ENCODE measurements around the gene PEMT.

PEMT gene

GRCh38 chr17:17572010-17572785, 19.3 kb downstream of the PEMT start:
- Histone ChIP-seq H3K27ac (no peak overlapping the region), H4K20me1 (0 out of 2 replicates have a peak, but pooled peaks cover 10% of the 10 kb centered on the region), H3K4me3 (no peak overlapping the region), H3K36me3 (peaks cover 44% of the 10 kb centered on the region), H3K9ac (no peak overlapping the region), H3K4me2 (no peak overlapping the region), H3K27me3 (no peaks in the 10 kb centered on the region), H3K9me3 (no peaks in the 10 kb centered on the region), H3K4me1 (peaks cover 36% of the 10 kb centered on the region)
- TF ChIP-seq Cebpa-rat (IDR thresholded peaks at IDR 0.05), result no peak

- Histone ChIP-seq H3K9ac (no peak overlapping the region), H3K4me3 (no peak overlapping the region), H3K27me3 (no peaks in the 10 kb centered on the region), H4K20me1 (0 out of 2 replicates have a peak, but pooled peaks cover 10% of the 10 kb centered on the region), H3K4me1 (peaks cover 48% of the 10 kb centered on the region), H3K36me3 (peaks cover 33% of the 10 kb centered on the region), H3K27ac (peak overlapping the region; percentile 7; the same call in 1 of the 2 replicates), H3K9me3 (no peaks in the 10 kb centered on the region), H3K4me2 (no peak overlapping the region)
- TF ChIP-seq Cebpa-rat (IDR thresholded peaks at IDR 0.05), result no peak
These were observed 20.5 kb downstream of the PEMT start for GRCh38 chr17:17570798-17571716.

DNA sequence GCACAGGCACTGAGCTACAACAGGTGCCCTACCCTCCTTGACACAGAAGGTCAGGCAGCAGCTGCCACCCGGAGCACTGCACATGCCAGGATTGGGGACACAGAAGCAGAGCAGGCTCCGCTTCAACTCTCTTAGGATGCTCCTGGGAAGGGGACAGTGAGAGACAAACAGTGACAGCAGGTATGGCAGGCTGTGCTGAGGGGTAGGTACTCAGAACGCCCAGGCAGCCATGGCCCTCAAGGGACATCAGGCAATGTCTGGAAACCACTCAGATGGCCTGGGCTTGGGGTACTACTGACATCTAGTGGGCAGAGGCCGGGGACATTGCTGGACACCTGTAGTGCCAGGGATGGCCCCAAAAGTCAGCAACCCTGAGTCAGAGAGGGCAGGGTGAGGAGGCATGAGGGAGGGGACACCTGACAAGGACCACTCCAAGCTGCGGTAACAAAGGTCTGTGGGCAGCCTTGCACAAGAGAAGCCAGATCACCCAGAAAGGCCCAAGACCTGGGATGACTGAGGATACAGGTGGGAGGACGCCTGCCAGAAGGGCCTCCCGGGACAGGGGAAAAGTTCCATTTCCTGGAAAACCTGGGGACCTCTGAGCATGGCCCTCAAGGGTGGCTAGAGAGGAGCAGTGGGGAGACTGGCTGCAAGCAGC, 21.2 kb downstream of the PEMT start:
- H4K20me1 ChIP-seq, result 0 out of 2 replicates have a peak, but pooled peaks cover 10% of the 10 kb centered on the region
- H3K4me3 ChIP-seq, result no peak overlapping the region
- peaks cover 55% of the 10 kb centered on the region for H3K4me1 ChIP-seq
- H3K9me3 ChIP-seq, result no peaks in the 10 kb centered on the region
- 0 out of 2 replicates have a peak overlapping the region, but pooled peaks have one; percentile 46 for H3K9ac ChIP-seq
- no peak for TF ChIP-seq Cebpa-rat (IDR thresholded peaks at IDR 0.05)
- peak overlapping the region; percentile 80 for H3K4me2 ChIP-seq
- H3K27ac ChIP-seq, result peak overlapping the region; percentile 7; the same call in 1 of the 2 replicates
- H3K27me3 ChIP-seq, result no peaks in the 10 kb centered on the region
- H3K36me3 ChIP-seq, result peaks cover 26% of the 10 kb centered on the region

DNA sequence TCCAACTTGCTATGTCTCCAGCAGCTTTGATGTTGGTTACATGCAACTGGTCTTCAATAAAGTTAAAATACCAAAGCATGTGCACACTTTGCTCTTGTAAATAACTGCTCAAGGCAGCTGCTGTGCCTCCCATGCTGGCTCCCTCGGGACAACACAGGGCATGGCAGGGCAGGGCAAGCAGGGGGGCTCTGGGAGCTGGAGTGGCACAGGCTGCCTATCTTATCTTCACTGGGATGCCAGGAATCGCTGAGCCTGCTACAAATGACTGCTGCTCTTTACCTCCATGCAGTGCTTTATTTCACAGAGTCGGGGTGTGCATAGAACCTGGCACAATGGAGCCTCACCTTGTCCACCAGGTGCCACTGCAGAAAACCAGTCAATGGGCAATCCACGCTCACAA, 21.8 kb downstream of the PEMT start:
- no peak for TF ChIP-seq Cebpa-rat (IDR thresholded peaks at IDR 0.05)
- 0 out of 2 replicates have a peak overlapping the region, but pooled peaks have one; percentile 46 for H3K9ac ChIP-seq
- peak overlapping the region; percentile 80 for H3K4me2 ChIP-seq
- peaks cover 61% of the 10 kb centered on the region for H3K4me1 ChIP-seq
- H3K9me3 ChIP-seq, result no peaks in the 10 kb centered on the region
- peak overlapping the region; percentile 65 for H3K27ac ChIP-seq
- peaks cover 20% of the 10 kb centered on the region; the same call in 1 of the 2 replicates for H3K36me3 ChIP-seq
- no peaks in the 10 kb centered on the region for H3K27me3 ChIP-seq
- no peak overlapping the region for H3K4me3 ChIP-seq
- H4K20me1 ChIP-seq, result 0 out of 2 replicates have a peak, but pooled peaks cover 10% of the 10 kb centered on the region

DNA sequence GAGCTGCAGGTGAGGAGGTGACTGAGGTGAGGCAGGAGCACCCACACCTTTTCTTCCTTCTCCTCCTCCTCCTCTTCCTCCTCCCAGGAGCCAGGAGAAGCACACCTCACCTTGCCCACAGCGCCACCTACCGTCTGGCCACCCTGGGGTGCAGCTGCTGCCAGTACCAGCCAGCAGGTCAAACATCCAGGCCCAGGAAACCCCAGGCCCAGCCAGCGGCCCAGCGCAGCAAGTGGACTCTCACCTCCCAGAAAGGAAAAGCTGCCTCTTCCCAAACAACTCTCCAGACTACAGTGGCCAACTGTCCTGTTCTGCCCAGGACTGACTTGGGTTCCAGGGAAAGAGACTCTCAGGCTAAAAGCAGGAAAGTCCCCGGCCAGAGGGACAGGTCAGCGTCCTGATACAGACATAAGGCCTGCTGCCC, 22.7 kb downstream of the PEMT start:
- no peak overlapping the region for H3K4me3 ChIP-seq
- H3K9me3 ChIP-seq, result no peaks in the 10 kb centered on the region
- peak overlapping the region; percentile 80 for H3K4me2 ChIP-seq
- no peaks in the 10 kb centered on the region for H3K27me3 ChIP-seq
- H3K4me1 ChIP-seq, result peaks cover 70% of the 10 kb centered on the region
- 0 out of 2 replicates have a peak overlapping the region, but pooled peaks have one; percentile 46 for H3K9ac ChIP-seq
- peak overlapping the region; percentile 65 for H3K27ac ChIP-seq
- TF ChIP-seq Cebpa-rat (IDR thresholded peaks at IDR 0.05), result no peak
- 0 out of 2 replicates have a peak, but pooled peaks cover 10% of the 10 kb centered on the region for H4K20me1 ChIP-seq
- H3K36me3 ChIP-seq, result peaks cover 16% of the 10 kb centered on the region; the same call in 1 of the 2 replicates

- TF ChIP-seq Cebpa-rat (IDR thresholded peaks at IDR 0.05), result no peak
- H3K9ac ChIP-seq, result no peak overlapping the region; the same call in 1 of the 2 replicates
- H3K4me2 ChIP-seq, result no peak overlapping the region; the same call in 1 of the 2 replicates
- H3K36me3 ChIP-seq, result peaks cover 16% of the 10 kb centered on the region; the same call in 1 of the 2 replicates
- H3K9me3 ChIP-seq, result no peaks in the 10 kb centered on the region
- H3K4me1 ChIP-seq, result peaks cover 82% of the 10 kb centered on the region
- peak overlapping the region; percentile 89 for H3K27ac ChIP-seq
- no peak overlapping the region for H3K4me3 ChIP-seq
- H4K20me1 ChIP-seq, result 0 out of 2 replicates have a peak, but pooled peaks cover 10% of the 10 kb centered on the region
- no peaks in the 10 kb centered on the region for H3K27me3 ChIP-seq
These were observed 23.9 kb downstream of the PEMT start for GRCh38 chr17:17567631-17568030.

- Histone ChIP-seq H4K20me1 (0 out of 2 replicates have a peak, but pooled peaks cover 10% of the 10 kb centered on the region), H3K4me2 (peak overlapping the region; percentile 89), H3K9me3 (no peaks in the 10 kb centered on the region), H3K9ac (peak overlapping the region; percentile 3; the same call in 1 of the 2 replicates), H3K36me3 (peaks cover 10% of the 10 kb centered on the region; the same call in 1 of the 2 replicates), H3K27ac (peak overlapping the region; percentile 89), H3K4me3 (no peak overlapping the region), H3K27me3 (no peaks in the 10 kb centered on the region), H3K4me1 (peaks cover 88% of the 10 kb centered on the region)
- no peak for TF ChIP-seq Cebpa-rat (IDR thresholded peaks at IDR 0.05)
These were observed 24.5 kb downstream of the PEMT start for GRCh38 chr17:17566896-17567513.

- no peaks in the 10 kb centered on the region for H3K27me3 ChIP-seq
- H4K20me1 ChIP-seq, result 0 out of 2 replicates have a peak, but pooled peaks cover 10% of the 10 kb centered on the region
- H3K4me3 ChIP-seq, result no peak overlapping the region
- H3K4me1 ChIP-seq, result peaks cover 100% of the 10 kb centered on the region
- peak overlapping the region; percentile 89 for H3K4me2 ChIP-seq
- peak overlapping the region; percentile 3; the same call in 1 of the 2 replicates for H3K9ac ChIP-seq
- H3K9me3 ChIP-seq, result no peaks in the 10 kb centered on the region
- no peak for TF ChIP-seq Cebpa-rat (IDR thresholded peaks at IDR 0.05)
- H3K36me3 ChIP-seq, result peaks cover 4% of the 10 kb centered on the region; the same call in 1 of the 2 replicates
- peak overlapping the region; percentile 89 for H3K27ac ChIP-seq
These were observed 25.8 kb downstream of the PEMT start for GRCh38 chr17:17565471-17566339.

Data from BLaER1 (cell line).